ENCODE results near the gene IP6K3.
A peak's percentile ranks its signal among the peaks of the same experiment; 100 is the strongest.

Gene IP6K3

GRCh38 chr6:33789550-33789895 is 42.8 kb upstream of the IP6K3 start:
- in situ Hi-C loops (cut with MboI; ENCODE audit: low pct_unique_long_range_greater_than_20kb, low sequenced_read_pairs, unreplicated experiment), result loop anchor here (10.0 to 25.0 kb wide), 2 partner anchors 248 to 365 kb away; no protein-coding TSS in a partner anchor
- DNase-seq (ENCODE audit: low spot score), result no peak
- no peak for TF ChIP-seq CTCF (IDR thresholded peaks at IDR 0.05; ENCODE audit: extremely low read depth, insufficient read depth, missing control alignments)

- DNase-seq (ENCODE audit: low spot score), result peak; percentile 98
- TF ChIP-seq CTCF (IDR thresholded peaks at IDR 0.05; ENCODE audit: extremely low read depth, insufficient read depth, missing control alignments), result no peak
- in situ Hi-C loops (cut with MboI; ENCODE audit: low pct_unique_long_range_greater_than_20kb, low sequenced_read_pairs, unreplicated experiment), result loop anchor here (10.0 to 25.0 kb wide), 2 partner anchors 248 to 366 kb away; no protein-coding TSS in a partner anchor
Observed at GRCh38 chr6:33788694-33789549, 42.2 kb upstream of the IP6K3 start, which contains the start of gene LEMD2. Gene LEMD2 (minus strand): TSS chr6:33789130. CDS start chr6:33789116, 14 bp downstream.

GRCh38 chr6:33787954-33788693 is 41.4 kb upstream of the IP6K3 start:
- DNase-seq (ENCODE audit: low spot score), result peak; percentile 88
- in situ Hi-C loops (cut with MboI; ENCODE audit: low pct_unique_long_range_greater_than_20kb, low sequenced_read_pairs, unreplicated experiment), result loop anchor here (10.0 to 25.0 kb wide), 2 partner anchors 249 to 367 kb away; no protein-coding TSS in a partner anchor
- no peak for TF ChIP-seq CTCF (IDR thresholded peaks at IDR 0.05; ENCODE audit: extremely low read depth, insufficient read depth, missing control alignments)

- in situ Hi-C loops (cut with MboI; ENCODE audit: low pct_unique_long_range_greater_than_20kb, low sequenced_read_pairs, unreplicated experiment), result loop anchor here (10.0 to 25.0 kb wide), 2 partner anchors 250 to 367 kb away; no protein-coding TSS in a partner anchor
- no peak for DNase-seq (ENCODE audit: low spot score)
Observed at GRCh38 chr6:33787346-33787953, 40.7 kb upstream of the IP6K3 start.

GRCh38 chr6:33786736-33787135 is 40.0 kb upstream of the IP6K3 start:
- in situ Hi-C loops (cut with MboI; ENCODE audit: low pct_unique_long_range_greater_than_20kb, low sequenced_read_pairs, unreplicated experiment), result loop anchor here (10.0 to 25.0 kb wide), 2 partner anchors 251 to 368 kb away; no protein-coding TSS in a partner anchor
- no peak for DNase-seq (ENCODE audit: low spot score)
- TF ChIP-seq CTCF (IDR thresholded peaks at IDR 0.05; ENCODE audit: extremely low read depth, insufficient read depth, missing control alignments), result no peak

More at GRCh38 chr6:33787346-33787953, 40.7 kb upstream of the IP6K3 start:
- no peak for TF ChIP-seq CTCF (IDR thresholded peaks at IDR 0.05; ENCODE audit: extremely low read depth, insufficient read depth, missing control alignments)

- no peak for TF ChIP-seq CTCF (IDR thresholded peaks at IDR 0.05; ENCODE audit: extremely low read depth, insufficient read depth, missing control alignments)
- in situ Hi-C loops (cut with MboI; ENCODE audit: low pct_unique_long_range_greater_than_20kb, low sequenced_read_pairs, unreplicated experiment), result loop anchor here (10.0 to 25.0 kb wide), 2 partner anchors 252 to 369 kb away; no protein-coding TSS in a partner anchor
- DNase-seq (ENCODE audit: low spot score), result no peak
Observed at GRCh38 chr6:33785778-33786177, 39.1 kb upstream of the IP6K3 start.

All from GM13977 (cell line).